Limb (tissue), 2 donors: ENCODE results near the gene SEC24B.
A peak's percentile ranks its signal among the peaks of the same experiment; 100 is the strongest.
"Not testable (repeated sequence)": the region's sequence is repeated elsewhere in the genome, so short reads cannot be mapped to it uniquely, and the experiment has no call there.

Experiments used
- DNase-seq, 2 donors: peaks; one replicate each; pipeline ENCODE4 v3.0.0-alpha.2; 2016; ENCODE audit errors: extremely low spot score in 2 of 2

SEC24B gene

GRCh38 chr4:109432696-109433095, 919 bp upstream of the SEC24B start:
- no peak for DNase-seq

- DNase-seq, result no peak
Observed at GRCh38 chr4:109434007-109434971, 674 bp downstream of the SEC24B start.

GRCh38 chr4:109435635-109436034, 2.0 kb downstream of the SEC24B start:
- DNase-seq, result no peak

DNA sequence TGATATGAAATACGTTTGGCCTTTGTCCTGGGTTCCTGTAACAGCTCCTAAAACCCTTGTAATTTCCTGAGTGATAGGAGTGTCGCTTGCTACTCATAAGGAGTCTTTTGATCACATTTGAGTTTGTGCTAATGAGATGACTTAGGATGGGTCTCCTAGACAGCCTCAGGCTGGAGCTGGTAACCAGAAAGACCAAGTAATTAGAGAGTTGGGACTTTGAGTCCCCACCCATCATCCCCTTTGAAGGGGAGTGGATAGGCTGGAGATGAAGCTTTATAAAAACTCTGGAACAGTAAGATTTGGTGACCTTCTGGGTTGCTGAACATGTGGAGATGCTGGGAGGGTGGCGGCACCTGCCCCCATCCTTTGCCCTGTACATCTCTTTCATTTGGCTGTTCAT, 2.9 kb downstream of the SEC24B start:
- no peak for DNase-seq

- DNase-seq, result no peak
Observed at GRCh38 chr4:109440948-109441347, 7.3 kb downstream of the SEC24B start.

DNA sequence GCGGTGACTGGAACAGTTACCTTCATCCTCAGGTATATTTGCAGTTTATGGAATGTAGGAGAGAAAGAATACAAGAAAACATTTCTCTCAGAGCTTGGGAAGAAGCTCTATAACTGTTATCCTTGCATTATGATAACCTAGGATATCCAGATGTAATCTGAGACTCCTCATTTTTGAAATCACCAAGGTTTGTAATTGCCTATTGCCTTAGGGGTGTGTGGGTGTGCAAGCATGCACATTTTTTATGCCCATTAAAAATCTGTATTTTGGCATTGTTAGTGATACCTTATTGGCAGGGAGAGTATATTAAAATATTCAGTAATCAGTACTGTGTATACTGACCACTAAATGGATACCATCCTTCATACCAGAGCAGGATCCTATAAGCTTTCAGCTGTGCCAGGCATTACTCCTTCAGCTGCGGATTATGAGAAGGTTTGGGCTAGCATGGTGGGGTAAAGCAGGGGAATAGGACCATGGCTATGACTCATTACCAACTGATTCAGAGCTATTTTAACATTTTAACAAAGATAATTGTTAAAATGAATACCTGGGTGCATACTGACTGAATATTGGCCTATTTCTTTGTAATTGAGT, 8.3 kb downstream of the SEC24B start:
- DNase-seq, result no peak

DNA sequence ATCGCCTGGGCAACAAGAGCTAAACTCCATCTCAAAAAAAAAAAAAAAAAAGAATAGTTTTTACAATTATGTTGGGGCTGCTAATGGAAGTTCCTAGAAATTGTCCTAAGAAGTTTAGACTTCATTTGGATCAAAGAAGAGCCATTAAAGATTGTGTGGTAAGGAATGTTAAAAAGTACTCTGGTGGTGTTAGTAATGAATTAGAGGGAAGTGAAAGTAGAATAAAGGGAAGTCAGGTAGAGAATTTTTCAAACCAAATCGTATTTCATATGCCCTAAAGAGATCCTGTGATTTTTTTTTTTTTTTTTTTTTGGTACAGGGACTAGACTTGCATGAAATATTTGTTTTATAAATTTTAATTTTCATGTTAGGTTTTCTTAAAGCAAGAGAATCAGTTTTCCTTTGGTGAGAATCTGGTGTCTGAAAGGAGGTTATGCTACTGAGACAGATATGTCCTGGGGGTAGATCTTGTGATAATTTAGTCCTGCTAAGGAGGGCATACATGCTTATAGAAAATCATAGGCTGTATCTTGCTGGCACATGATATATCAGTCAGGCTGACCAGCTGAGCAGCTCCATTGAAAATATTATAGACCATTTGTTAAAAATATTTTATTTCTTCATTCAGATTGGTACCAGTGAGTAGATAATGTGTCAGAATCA, 10.7 kb downstream of the SEC24B start:
- DNase-seq, result no peak

GRCh38 chr4:109447278-109447677, 13.7 kb downstream of the SEC24B start:
- no peak for DNase-seq

DNA sequence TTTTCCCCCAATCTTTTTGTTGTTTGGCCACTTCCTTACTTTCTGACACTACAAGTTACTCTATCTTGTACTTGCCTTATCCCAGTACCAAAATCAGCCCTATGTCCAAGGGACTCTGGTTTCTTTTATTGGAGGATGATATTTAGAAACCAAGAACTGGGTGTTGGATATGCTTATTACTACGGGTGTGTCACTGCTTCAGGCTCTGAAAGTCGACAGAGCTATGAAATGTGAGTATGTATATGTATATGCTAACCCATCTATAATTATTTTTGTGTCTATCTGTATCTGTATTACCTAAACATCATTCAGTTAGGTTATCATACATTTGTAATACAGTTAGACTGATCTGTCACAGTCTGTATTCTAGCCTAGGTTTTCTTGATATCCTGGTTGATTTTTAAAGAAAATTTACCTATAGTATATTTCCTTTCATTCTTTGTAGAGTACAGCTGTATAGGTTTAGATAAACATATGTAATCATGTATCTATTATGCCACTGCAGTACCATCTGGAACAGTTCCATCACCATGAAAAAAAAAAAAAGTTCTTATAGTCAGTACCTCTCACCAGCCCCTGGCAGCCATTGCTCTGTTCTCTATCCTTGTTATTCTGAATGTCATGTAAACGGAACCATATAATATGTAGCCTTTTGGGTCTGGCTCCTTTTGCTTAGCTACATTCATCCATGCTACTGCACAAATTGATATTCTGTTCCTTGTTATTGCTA, 18.1 kb downstream of the SEC24B start:
- DNase-seq, result no peak

- not testable (repeated sequence) for DNase-seq
Observed at GRCh38 chr4:109453110-109453509, 19.5 kb downstream of the SEC24B start.

DNA sequence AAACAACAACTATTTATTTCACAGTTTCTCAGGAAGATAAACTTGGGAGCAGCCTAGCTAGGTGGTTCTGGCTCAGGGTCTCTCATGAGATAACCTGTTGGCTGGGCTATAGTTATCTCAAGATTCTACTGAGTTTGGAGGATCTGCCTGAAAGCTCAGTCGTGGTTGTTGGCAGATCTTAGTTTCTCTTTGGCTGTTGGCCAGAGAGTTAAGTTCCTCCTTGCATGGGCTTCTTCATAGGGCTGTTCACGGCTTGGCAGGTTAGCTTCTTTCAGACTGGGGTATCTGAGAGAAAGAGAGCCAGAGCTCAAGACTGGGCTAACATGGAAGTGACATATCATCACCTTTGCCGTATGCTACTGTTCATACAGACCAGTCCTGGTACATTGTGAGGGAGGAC, 28.7 kb downstream of the SEC24B start:
- no peak for DNase-seq

GRCh38 chr4:109462802-109463201, 29.2 kb downstream of the SEC24B start:
- DNase-seq, result no peak

DNA sequence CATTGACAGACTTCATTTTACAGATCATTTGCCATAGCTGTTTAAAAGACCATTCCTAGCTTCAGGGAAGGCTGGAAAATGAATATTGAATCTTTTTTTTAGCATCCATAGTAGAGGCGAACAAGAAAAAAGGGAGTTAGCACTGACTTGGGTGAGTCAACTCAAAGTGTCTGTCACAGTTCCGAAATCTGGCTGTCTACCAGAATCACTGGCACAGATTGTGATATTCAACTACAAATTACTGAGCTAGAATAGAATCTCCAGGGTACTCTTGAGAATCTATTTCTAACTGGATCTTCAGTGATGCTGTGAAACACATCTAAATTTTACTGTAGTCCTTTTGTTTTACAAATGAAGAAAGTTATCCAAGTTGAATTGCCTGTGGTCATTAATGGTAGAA, 31.5 kb downstream of the SEC24B start:
- peak in 1 of 2 donors; percentile 7 for DNase-seq

GRCh38 chr4:109469915-109470314, 36.3 kb downstream of the SEC24B start:
- DNase-seq, result no peak

DNA sequence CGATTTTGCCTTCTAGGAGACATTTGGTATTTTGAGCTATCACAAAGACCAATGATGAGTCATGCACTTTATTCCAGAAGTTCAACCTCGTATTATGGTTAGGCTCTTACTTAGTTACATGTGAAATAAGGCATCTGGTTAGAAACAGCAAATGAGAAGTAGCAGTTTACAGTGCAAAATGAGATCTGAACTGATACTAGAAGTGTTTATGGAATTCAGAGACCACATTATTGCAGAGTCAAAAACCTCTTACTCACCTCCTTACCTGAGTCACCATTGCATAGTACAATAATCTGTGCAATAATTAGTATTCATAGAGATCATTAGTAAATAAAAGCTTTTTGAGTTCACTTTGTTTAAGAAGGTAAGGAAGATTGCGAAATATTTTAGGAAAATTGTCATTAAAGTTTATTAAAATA, 38.7 kb downstream of the SEC24B start:
- DNase-seq, result no peak

DNA sequence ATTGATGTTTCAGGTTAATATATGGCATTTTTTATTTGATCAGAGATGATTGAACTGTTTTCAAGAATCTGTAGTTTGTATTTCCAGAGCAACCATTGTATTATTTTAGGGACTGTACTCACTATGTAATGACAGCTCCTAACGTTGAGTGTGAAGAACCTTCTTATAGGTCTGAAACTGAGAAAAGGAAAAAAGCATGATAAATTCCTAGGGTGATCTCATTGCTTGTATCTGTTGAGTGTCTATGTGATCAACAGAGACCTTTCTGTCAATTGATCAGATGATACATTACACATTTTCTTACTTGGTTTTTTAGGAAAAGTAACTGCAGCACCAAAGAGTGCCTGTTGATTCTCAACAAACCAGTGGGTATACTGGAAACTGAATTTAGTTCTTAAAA, 40.2 kb downstream of the SEC24B start:
- DNase-seq, result no peak

- no peak for DNase-seq
Observed at GRCh38 chr4:109486007-109486406, 52.4 kb downstream of the SEC24B start.

DNA sequence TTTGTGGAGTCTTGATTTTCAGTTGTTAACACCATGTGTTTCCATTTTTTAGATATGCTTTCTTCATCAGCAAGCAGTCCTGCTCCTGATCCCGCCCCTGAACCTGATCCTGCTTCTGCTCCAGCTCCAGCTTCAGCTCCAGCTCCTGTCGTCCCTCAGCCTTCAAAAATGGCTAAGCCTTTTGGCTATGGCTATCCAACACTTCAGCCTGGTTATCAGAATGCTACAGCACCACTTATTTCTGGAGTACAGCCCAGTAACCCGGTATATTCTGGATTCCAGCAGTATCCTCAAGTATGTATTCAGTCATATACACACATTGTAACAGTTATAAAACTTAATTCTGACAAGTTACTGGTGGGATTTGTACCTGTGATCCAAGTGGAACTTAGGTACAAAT, 60.9 kb downstream of the SEC24B start:
- DNase-seq, result no peak

GRCh38 chr4:109495514-109495913, 61.9 kb downstream of the SEC24B start:
- no peak for DNase-seq

DNA sequence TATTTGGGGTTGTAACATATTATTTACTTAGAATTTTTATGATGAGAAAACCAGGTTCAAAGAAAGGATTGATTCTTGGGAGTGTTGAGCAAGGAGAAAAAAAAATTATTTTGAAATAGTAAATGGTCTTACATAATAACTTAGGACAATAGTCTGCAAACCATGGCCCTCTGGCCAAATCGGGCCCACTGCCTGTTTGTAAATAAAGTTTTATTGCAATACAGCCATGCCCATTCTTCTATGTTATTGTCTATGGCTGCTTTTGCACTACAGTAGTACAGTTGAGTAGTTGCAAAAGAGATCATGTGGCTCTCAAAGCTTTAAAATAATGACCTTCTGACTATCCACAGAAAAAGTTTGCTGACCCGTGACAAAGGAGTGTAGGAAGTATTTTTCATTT, 63.3 kb downstream of the SEC24B start:
- DNase-seq, result no peak

DNA sequence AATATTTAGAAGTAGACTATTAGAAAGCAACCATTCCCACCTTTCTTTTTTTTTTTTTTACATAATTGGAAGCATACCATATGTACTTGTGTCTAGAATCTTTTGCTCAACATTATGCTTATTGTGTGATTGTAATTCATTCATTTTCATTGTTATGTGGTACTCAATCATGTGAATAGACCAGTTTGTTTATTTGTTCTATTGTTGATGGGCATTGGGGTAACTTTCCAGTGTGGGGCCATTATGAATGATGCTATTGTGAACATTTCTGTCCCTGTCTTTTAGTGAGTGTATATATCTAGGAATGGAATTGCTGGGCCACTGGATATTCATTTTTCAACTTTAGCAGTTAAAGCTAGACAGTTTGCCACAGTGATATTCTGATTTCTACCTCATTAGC, 63.9 kb downstream of the SEC24B start:
- no peak for DNase-seq

GRCh38 chr4:109499513-109499912, 65.9 kb downstream of the SEC24B start:
- DNase-seq, result no peak
